Measurements from ENCODE around the gene ADGRG3.

ADGRG3 gene

DNA sequence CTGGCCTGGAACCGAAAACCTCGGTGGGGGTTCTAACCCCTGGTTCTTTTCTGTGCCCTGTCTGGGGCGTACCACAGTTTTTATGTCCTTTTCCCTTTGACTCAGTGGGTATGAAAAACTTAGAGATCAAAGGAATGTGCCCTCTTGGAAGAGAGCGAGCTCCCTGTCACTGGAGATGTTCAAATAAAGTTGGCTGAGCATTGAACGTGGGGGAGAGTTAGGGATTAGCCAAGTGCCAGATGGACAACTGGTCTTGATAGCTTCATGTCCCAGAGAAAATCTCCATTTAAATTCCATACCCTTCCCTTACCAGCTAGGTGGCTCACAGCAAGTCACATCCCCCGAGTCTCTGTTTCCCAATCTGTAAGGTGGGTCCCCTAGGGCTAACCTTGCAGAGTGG is 30.1 kb upstream of the ADGRG3 start:
- H3K4me3 ChIP-seq (ENCODE audit: low read depth, low read length), result no peak overlapping the region
- TF ChIP-seq, protein P1, sequence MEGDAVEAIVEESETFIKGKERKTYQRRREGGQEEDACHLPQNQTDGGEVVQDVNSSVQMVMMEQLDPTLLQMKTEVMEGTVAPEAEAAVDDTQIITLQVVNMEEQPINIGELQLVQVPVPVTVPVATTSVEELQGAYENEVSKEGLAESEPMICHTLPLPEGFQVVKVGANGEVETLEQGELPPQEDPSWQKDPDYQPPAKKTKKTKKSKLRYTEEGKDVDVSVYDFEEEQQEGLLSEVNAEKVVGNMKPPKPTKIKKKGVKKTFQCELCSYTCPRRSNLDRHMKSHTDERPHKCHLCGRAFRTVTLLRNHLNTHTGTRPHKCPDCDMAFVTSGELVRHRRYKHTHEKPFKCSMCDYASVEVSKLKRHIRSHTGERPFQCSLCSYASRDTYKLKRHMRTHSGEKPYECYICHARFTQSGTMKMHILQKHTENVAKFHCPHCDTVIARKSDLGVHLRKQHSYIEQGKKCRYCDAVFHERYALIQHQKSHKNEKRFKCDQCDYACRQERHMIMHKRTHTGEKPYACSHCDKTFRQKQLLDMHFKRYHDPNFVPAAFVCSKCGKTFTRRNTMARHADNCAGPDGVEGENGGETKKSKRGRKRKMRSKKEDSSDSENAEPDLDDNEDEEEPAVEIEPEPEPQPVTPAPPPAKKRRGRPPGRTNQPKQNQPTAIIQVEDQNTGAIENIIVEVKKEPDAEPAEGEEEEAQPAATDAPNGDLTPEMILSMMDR (IDR thresholded peaks at IDR 0.05; ENCODE audit: borderline replicate concordance, insufficient read depth, low read depth, low read length), result no peak

DNA sequence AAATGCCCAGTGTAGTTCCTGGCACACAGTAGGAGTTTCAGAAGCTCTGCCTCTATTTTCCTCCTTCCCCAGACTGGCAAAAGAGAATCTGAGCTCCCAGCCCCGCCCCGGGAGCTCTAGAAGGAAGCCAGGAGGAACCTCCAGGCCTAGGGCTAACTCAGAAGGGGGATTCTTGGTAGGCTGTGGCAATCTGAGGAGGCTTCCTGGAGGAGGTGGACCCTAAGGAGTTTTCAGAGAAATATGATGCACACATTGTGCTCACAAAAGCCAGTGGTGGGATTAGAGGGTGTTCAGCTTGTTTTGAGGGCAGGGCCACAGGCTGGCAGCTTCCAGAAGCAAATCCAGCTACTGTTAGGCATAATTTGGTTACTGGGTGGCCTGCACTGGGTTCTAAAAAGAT is 29.7 kb upstream of the ADGRG3 start:
- no peak overlapping the region for H3K4me3 ChIP-seq (ENCODE audit: low read depth, low read length)
- TF ChIP-seq, protein P1 (IDR thresholded peaks at IDR 0.05; ENCODE audit: borderline replicate concordance, insufficient read depth, low read depth, low read length), result no peak

GRCh38 chr16:57639172-57639887 is 28.8 kb upstream of the ADGRG3 start:
- TF ChIP-seq, protein P1 (IDR thresholded peaks at IDR 0.05; ENCODE audit: borderline replicate concordance, insufficient read depth, low read depth, low read length), result no peak
- no peak overlapping the region for H3K4me3 ChIP-seq (ENCODE audit: low read depth, low read length)

DNA sequence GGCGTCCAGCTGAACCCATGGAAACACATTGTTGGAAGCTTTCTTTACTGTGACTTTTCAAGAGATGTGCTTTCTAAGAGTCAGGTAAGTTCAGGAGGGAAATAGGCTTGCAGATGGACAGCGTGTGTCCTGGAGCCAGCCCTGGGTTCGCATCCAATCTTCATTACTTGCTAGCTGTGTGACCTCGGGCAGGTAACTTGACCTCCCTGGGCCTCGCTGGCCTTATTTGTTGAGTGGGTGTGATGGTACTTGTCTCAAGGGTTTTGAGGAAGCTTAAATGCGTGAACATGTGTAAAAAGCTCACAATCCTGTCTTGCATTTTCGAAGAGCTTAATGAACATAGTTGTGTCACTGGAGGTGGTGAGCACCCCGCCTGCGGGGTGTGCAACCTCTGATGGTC is 27.9 kb upstream of the ADGRG3 start:
- TF ChIP-seq, protein P1 (IDR thresholded peaks at IDR 0.05; ENCODE audit: borderline replicate concordance, insufficient read depth, low read depth, low read length), result no peak
- H3K4me3 ChIP-seq (ENCODE audit: low read depth, low read length), result no peak overlapping the region

- H3K4me3 ChIP-seq (ENCODE audit: low read depth, low read length), result no peak overlapping the region
- TF ChIP-seq, protein P1 (IDR thresholded peaks at IDR 0.05; ENCODE audit: borderline replicate concordance, insufficient read depth, low read depth, low read length), result no peak
Observed at GRCh38 chr16:57640612-57641011, 27.5 kb upstream of the ADGRG3 start.

- TF ChIP-seq, protein P1 (IDR thresholded peaks at IDR 0.05; ENCODE audit: borderline replicate concordance, insufficient read depth, low read depth, low read length), result no peak
- no peak overlapping the region for H3K4me3 ChIP-seq (ENCODE audit: low read depth, low read length)
Observed at GRCh38 chr16:57642160-57643135, 25.7 kb upstream of the ADGRG3 start.
